Left forelimb (tissue), 1 donor: ENCODE data around the gene FAM162B.
"Not testable (repeated sequence)": the region's sequence is repeated elsewhere in the genome, so short reads cannot be mapped to it uniquely, and the experiment has no call there.

Source experiments
- DNase-seq: peaks from one replicate; pipeline ENCODE4 v3.0.0-alpha.2; 2018; ENCODE audit warnings: low spot score

The FAM162B gene

GRCh38 chr6:116726947-116727346 is 38.6 kb downstream of the FAM162B start:
- no peak for DNase-seq

- no peak for DNase-seq
These were observed 50.8 kb downstream of the FAM162B start for GRCh38 chr6:116714761-116715160.

- DNase-seq = no peak
These were observed 51.2 kb downstream of the FAM162B start for GRCh38 chr6:116714296-116714695.

- no peak for DNase-seq
These were observed 59.6 kb downstream of the FAM162B start for GRCh38 chr6:116705917-116706316.

GRCh38 chr6:116703888-116704287 is 61.6 kb downstream of the FAM162B start:
- DNase-seq = not testable (repeated sequence)
